Glomerular visceral epithelial cell (primary cell): ENCODE results near the gene HBA1.
"Not testable (repeated sequence)": the region's sequence is repeated elsewhere in the genome, so short reads cannot be mapped to it uniquely, and the experiment has no call there.

Experiments used
- DNase-seq: peaks from one replicate; pipeline ENCODE4 v3.0.0-alpha.2; 2016; ENCODE audit errors: extremely low spot score

Gene HBA1

DNA sequence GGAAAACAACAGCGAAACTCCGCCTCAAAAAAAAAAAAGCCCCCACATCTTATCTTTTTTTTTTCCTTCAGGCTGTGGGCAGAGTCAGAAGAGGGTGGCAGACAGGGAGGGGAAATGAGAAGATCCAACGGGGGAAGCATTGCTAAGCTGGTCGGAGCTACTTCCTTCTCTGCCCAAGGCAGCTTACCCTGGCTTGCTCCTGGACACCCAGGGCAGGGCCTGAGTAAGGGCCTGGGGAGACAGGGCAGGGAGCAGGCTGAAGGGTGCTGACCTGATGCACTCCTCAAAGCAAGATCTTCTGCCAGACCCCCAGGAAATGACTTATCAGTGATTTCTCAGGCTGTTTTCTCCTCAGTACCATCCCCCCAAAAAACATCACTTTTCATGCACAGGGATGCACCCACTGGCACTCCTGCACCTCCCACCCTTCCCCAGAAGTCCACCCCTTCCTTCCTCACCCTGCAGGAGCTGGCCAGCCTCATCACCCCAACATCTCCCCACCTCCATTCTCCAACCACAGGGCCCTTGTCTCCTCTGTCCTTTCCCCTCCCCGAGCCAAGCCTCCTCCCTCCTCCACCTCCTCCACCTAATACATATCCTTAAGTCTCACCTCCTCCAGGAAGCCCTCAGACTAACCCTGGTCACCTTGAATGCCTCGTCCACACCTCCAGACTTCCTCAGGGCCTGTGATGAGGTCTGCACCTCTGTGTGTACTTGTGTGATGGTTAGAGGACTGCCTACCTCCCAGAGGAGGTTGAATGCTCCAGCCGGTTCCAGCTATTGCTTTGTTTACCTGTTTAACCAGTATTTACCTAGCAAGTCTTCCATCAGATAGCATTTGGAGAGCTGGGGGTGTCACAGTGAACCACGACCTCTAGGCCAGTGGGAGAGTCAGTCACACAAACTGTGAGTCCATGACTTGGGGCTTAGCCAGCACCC, 1.2 kb upstream of the HBA1 start:
- DNase-seq = no peak

DNA sequence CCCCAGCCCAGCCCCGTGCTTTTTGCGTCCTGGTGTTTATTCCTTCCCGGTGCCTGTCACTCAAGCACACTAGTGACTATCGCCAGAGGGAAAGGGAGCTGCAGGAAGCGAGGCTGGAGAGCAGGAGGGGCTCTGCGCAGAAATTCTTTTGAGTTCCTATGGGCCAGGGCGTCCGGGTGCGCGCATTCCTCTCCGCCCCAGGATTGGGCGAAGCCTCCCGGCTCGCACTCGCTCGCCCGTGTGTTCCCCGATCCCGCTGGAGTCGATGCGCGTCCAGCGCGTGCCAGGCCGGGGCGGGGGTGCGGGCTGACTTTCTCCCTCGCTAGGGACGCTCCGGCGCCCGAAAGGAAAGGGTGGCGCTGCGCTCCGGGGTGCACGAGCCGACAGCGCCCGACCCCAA, 474 bp upstream of the HBA1 start:
- not testable (repeated sequence) for DNase-seq

DNA sequence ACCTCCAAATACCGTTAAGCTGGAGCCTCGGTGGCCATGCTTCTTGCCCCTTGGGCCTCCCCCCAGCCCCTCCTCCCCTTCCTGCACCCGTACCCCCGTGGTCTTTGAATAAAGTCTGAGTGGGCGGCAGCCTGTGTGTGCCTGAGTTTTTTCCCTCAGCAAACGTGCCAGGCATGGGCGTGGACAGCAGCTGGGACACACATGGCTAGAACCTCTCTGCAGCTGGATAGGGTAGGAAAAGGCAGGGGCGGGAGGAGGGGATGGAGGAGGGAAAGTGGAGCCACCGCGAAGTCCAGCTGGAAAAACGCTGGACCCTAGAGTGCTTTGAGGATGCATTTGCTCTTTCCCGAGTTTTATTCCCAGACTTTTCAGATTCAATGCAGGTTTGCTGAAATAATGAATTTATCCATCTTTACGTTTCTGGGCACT, 928 bp downstream of the HBA1 start:
- DNase-seq = no peak

DNA sequence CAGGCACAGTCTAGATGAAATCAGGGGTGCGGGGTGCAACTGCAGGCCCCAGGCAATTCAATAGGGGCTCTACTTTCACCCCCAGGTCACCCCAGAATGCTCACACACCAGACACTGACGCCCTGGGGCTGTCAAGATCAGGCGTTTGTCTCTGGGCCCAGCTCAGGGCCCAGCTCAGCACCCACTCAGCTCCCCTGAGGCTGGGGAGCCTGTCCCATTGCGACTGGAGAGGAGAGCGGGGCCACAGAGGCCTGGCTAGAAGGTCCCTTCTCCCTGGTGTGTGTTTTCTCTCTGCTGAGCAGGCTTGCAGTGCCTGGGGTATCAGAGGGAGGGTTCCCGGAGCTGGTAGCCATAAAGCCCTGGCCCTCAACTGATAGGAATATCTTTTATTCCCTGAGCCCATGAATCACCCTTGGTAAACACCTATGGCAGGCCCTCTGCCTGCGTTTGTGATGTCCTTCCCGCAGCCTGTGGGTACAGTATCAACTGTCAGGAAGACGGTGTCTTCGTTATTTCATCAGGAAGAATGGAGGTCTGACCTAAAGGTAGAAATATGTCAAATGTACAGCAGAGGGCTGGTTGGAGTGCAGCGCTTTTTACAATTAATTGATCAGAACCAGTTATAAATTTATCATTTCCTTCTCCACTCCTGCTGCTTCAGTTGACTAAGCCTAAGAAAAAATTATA, 1.6 kb downstream of the HBA1 start:
- DNase-seq = no peak

DNA sequence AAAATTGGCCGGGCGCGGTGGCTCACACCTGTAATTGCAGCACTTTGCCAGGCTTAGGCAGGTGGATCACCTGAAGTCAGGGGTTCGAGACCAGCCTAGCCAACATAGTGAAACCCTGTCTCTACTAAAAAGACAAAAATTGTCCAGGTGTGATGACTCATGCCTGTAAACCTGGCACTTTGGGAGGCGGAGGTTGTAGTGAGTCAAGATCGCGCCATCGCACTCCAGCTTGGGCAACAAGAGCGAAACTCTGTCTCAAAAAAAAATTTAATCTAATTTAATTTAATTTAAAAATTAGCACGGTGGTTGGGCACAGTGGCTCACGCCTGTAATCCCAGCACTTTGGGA, 2.2 kb downstream of the HBA1 start:
- DNase-seq = no peak

DNA sequence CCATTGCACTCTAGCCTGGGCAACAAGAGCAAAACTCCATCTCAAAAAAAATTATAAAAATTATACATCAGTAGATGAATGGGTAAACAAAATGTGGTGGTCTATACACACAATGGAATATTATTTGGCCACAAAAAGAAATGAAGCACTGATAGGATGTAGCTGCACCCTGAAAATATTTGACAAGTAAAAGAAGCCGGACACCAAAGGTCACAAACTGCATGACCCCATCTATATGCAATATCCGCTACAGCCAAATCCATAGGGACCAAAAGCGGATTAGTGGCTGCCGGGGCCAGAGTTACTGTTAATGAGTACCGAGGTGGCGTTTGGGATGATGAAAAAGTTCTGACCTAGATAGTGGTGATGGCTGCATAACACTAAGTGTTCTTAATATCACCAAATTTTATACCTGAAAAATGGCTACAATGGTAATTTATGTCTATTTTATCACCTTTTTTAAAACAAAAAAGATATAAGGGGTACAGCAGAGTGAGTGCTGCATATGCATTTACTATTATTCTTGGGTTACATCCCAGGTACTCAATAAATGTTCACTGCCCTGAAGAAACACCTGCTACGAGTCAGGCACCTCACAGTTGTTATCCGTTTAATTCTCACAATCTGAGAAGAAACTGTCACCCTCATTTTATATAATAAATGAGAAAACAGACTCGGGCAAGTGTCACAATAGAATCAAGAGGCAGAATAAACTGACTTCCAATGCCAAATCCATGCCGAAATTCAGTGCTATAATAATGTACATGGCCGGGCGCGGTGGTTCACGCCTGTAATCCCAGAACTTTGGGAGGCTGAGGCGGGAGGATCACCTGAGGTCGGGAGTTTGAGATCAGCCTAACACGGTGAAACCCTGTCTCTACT, 3.0 kb downstream of the HBA1 start:
- no peak for DNase-seq

DNA sequence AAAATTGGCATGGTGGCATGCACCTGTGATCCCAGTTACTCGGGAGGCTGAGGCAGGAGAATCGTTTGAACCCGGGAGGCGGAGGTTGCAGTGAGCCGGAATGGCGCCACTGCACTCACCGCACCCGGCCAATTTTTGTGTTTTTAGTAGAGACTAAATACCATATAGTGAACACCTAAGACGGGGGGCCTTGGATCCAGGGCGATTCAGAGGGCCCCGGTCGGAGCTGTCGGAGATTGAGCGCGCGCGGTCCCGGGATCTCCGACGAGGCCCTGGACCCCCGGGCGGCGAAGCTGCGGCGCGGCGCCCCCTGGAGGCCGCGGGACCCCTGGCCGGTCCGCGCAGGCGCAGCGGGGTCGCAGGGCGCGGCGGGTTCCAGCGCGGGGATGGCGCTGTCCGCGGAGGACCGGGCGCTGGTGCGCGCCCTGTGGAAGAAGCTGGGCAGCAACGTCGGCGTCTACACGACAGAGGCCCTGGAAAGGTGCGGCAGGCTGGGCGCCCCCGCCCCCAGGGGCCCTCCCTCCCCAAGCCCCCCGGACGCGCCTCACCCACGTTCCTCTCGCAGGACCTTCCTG, 3.7 kb downstream of the HBA1 start, which contains the start of gene HBQ1:
Gene HBQ1, plus strand, starts transcription at position 359 of the 575 bp plus-strand sequence. Its CDS starts 28 bp downstream, at position 387.
- DNase-seq = peak; percentile 13

DNA sequence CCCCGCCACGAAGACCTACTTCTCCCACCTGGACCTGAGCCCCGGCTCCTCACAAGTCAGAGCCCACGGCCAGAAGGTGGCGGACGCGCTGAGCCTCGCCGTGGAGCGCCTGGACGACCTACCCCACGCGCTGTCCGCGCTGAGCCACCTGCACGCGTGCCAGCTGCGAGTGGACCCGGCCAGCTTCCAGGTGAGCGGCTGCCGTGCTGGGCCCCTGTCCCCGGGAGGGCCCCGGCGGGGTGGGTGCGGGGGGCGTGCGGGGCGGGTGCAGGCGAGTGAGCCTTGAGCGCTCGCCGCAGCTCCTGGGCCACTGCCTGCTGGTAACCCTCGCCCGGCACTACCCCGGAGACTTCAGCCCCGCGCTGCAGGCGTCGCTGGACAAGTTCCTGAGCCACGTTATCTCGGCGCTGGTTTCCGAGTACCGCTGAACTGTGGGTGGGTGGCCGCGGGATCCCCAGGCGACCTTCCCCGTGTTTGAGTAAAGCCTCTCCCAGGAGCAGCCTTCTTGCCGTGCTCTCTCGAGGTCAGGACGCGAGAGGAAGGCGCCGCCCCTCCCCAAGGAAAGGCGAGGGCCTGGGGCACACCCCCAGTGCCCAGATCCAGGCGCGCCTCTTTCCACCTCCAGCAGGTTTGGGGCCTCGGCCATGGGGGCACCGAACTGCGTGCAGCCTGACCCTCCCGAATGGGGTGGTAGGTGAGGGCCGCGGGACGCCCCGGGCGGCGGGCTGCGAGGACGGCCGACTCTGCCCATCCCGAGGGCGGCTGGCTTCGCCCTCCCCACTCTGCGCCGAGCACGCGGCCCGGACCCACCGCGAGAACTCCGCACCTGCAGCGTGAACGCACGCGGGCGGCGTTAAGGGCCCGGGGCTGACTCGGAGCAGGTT, 4.4 kb downstream of the HBA1 start:
- peak; percentile 19 for DNase-seq

DNA sequence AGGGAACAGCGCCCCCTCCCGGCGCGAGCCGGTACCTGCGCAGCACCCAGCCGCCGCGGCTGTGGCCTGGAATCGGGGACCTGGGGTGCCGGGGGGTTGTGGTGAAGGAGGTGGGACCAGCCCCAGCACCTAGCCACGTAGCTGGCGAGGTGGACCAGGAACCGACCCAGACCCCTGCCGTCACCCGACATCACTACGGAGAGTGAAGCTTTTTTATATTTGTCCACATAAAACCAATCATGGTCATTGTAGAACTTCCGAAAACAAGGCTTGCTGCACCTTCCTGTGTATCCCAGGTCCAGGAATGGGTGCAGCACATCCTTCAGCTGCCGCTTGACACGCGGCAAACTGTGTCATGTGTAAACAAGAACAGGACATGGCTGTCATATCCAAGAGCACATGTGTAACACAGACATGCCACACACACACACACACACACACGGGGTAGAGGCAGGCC, 5.1 kb downstream of the HBA1 start:
- peak; percentile 67 for DNase-seq

DNA sequence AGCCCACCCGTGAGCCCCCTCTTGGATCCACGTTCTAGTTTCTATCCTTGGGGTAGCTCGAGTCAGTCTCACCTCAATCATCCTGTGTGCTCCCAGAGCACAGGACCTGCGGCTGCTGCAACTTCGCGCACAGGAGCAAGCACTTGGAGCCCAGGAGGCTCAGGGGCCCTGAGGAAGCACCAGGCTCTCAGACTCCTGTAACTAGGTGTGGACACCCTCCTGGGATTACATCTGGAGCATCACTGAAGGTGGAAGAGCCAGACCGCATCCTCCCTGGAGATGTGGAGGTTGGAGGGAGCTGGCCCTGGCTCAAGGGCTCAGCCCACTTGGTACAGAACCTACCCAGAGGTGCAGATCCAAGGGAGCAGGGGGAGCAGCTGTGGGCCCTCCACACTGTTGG, 6.5 kb downstream of the HBA1 start:
- DNase-seq = no peak

DNA sequence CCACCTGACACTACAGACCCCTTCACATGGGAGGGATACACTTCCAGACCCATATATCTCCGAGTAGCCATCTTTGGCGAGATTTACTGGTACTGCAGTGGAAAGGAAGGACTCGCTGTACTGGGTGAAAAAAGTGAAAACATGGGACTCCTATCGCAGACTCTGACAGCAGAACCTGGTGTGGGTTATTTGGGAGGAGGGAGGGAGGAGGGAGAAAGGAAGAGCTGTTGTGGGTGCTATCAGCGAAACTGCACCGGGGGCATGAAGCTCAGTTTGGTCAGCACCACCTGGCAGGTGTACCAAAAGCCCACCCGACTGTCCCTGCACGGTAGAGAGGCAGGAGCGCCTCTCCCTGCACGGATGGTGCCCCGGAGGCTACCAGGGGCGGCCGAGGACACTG, 8.7 kb downstream of the HBA1 start:
- no peak for DNase-seq

DNA sequence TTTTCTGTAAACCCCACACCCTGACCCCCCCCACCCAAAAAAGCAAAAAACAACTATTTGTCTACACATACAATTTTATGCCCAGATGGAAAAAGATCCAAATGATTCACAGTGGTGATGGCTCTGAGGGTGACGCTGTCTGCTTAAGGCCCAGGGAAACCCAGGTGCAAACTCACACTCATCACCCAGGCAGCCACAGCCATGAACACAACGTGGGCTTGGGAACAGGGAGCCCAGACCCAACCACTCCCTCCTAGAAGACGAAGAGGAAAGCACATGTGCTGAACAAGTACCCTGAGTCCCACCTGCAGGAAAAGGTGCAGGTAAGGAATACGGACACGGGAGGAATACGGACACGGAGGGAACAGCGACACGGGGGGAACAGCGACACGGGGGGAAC, 9.2 kb downstream of the HBA1 start:
- no peak for DNase-seq

DNA sequence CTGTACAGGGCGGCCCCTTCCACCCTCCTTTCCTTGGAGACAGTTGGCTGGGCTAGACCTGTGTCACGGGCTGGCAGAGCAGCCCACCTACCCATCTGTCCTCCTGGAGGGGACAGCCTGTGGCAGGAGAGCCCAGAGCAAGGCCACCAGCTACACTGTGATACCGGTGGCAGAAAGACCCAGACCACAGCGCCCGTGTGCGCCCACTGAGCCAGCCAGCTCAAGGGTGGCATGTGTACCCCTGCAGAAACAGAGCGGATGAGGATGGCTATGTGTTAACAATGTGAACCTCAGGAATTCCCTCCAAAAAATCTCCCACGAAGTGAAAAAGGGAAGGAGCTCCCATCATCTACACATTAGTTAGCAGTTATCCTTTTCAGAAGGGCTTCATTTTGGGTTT, 10.8 kb downstream of the HBA1 start:
- DNase-seq = no peak

DNA sequence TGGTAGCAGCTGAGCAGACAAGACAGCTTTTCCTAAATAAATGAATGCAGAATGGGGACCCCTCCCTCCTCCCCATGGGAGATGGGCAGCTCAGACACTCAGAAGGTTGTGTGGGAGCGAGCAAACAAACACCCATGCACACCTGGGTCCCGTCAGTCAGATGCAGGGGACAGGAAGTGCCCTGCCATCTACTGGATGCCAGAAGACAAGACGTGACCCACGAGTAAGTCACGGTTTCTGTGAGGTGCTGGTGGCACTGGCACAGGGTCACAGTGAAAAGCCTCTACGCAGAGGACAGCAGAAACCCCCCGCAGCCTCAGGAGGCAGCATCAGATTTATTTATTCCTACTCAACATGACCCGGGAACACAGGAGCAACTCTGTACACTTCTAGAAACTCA, 12.2 kb downstream of the HBA1 start:
- no peak for DNase-seq

DNA sequence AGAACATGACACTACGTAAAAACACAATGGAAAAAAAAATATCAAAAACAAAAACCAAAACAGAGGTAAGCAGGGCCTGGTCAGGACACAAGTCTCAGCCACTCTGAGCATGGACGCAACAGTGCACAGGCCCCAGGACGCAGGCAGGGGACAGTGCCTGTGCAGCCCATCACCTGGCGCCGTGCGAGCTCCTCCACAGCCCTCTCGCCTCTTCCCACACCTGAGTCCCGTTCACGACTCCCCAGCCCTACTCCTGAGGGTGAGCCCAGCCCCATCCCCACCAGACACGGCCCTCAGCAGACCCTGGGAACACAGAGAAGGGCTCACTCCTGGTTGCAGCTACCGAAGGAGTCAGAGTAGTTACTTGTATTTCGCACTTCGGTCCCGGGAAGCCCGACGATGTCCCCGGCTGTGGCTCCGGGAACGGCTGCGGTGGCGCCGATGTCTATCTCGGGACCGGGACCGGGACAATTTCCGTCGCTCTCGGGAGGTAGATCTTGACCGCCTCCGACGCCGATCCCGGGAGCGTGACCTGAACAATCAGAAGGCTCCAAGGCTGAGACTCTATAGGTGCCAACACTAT, 13.2 kb downstream of the HBA1 start:
- no peak for DNase-seq

DNA sequence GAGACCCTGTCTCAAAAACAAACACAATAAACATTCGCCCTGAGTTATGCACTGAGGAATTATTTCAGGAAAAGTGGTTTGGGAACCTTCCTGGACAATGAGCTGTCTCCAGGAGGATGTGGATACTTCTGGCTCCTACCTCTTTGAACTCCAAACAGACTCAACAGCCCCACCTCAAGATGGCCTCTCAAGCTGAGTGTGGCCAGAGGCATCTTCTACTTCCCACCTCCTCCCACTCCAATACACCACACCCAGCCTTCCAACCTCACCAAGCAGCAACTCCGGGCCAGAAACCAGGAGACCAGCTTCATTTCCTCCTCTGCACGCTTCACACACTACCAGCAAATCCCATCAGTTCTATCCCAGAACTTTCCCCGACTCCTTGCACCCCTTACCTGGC, 15.4 kb downstream of the HBA1 start:
- DNase-seq = no peak

DNA sequence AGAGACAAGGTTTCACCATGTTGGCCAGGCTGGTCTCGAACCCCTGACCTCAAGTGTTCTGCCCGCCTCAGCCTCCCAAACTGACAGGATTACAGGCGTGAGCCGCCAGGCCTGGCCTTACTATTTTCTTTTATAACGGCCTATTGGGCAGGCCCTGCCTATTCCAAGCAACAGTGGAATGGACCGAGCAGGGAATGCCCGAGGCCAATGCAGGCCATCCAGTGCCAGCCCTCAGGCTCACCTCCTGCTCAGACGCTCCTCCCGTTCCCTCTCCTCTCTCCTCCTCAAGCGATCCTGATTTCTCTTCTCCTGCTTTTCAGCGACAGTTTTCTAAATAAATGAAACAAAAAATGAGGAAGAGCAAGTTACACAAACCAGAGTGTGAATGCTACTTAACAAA, 16.2 kb downstream of the HBA1 start:
- DNase-seq = no peak

DNA sequence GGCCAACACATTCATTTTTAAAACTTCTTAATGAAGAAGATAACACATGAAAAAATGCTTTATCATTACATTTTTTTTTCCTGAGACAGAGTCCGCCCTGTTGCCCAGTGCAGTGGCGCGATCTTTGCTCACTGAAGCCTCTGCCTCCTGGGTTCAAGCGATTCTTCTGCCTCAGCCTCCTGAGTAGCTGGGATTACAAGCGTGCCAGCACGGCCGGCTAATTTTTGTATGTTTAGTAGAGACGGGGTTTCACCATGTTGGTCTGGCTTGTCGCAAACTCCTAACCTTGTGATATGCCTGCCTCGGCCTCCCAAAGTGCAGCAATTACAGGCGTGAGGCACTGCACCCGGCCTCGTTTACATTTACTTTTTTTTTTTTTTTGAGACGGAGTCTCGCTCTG, 17.0 kb downstream of the HBA1 start:
- no peak for DNase-seq

DNA sequence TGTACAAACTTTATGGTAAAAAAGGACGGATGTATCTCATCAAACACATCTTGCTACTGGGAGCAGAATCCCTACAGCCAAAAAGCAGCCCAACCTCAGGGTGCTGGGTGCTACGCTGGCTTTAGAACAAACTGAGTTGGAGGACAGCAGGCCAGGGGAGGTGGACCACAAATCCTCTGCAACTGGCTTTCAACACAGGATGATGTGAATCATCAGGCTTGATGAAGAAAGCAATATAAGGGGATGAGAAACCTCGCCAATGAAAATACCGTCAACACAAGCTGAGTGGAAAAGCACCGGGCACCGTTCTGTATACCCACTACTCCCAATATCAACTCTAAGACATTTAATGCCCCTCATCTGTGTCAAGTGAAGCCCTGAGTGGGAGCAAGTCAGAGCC, 18.0 kb downstream of the HBA1 start:
- no peak for DNase-seq

DNA sequence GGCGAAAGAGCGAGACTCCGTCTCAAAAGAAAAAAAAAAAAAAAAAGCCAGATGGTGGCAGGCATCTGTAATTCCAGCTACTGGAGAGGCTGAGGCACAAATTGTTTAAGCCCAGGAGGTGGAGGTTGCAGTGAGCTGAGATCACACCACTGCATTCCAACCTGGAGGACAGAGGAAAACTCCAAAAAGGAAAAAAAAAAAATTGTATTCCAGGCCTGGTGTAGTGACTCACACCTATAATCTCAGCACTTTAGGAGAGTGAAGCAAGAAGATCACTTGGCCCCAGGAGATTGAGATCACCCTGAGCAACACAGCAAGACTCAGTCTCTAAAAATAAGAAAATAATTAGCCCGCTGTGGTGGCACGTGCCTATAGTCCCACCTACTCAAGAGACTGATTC, 23.9 kb downstream of the HBA1 start:
- peak; percentile 69 for DNase-seq
